WTC11 (cell line): ENCODE measurements around the gene NSFL1C. TPM values are rescaled to one million over a fixed set of nuclear protein-coding genes. Genes with fewer than 3 reads are reported as not detected.
A peak's percentile ranks its signal among the peaks of the same experiment; 100 is the strongest.

Source experiments
- ATAC-seq: fragments of 200-7000 bp; cut with Tn5 transposase; 2 replicates; pipeline ENCODE4 v1.10.0; 2021; ENCODE audit warnings: mild to moderate bottlenecking, moderate library complexity
- CTCF ChIA-PET: fragments of 300-600 bp; sonication (Branson Sonifier 250); formaldehyde crosslinking; loops from one replicate; lab custom pipeline; 2021; ENCODE audit warnings: antibody characterized with exemption; lab: Charles Lee
- POLR2A ChIA-PET: fragments of 350-600 bp; sonication (Branson Sonifier 250); formaldehyde crosslinking; loops from one replicate; lab custom pipeline; 2021; ENCODE audit warnings: antibody characterized with exemption; lab: Charles Lee
- DNase-seq: peaks from one replicate; pipeline ENCODE4 v3.0.0; 2021; ENCODE audit warnings: low spot score
- H3K27ac Mint-ChIP-seq: 2 replicates; pipeline ENCODE4 v1.8.0; 2021; ENCODE audit warnings: mixed read lengths
- H3K27me3 Mint-ChIP-seq: 2 replicates; pipeline ENCODE4 v1.8.0; 2021; ENCODE audit warnings: low read depth, mild to moderate bottlenecking, moderate library complexity, mixed read lengths
- H3K36me3 Mint-ChIP-seq: 2 replicates; pipeline ENCODE4 v1.8.0; 2021; ENCODE audit warnings: mixed read lengths
- H3K4me1 Mint-ChIP-seq: 2 replicates; pipeline ENCODE4 v1.8.0; 2022; ENCODE audit warnings: mixed read lengths
- H3K4me3 Mint-ChIP-seq: 2 replicates; pipeline ENCODE4 v1.8.0; 2021; ENCODE audit warnings: mild to moderate bottlenecking, moderate library complexity, mixed read lengths
- H3K9me3 Mint-ChIP-seq: 2 replicates; pipeline ENCODE4 v1.8.0; 2021; ENCODE audit warnings: mixed read lengths
- AR ChIP-seq: fragments of 250-450 bp; sonication (Bioruptor Pico); IDR thresholded peaks from 2 replicates; pipeline ENCODE4 v1.9.0; 2021; ENCODE audit warnings: mild to moderate bottlenecking
- FOXK1 ChIP-seq: sonication (generic); formaldehyde crosslinking; IDR thresholded peaks from 2 replicates; pipeline ENCODE4 v1.8.0; 2022; ENCODE audit warnings: mild to moderate bottlenecking, moderate library complexity, missing genetic modification reagents
- FOXP4 ChIP-seq: sonication (generic); formaldehyde crosslinking; IDR thresholded peaks from 2 replicates; pipeline ENCODE4 v1.8.0; 2022; ENCODE audit warnings: mild to moderate bottlenecking, missing genetic modification reagents
- GABPB1 ChIP-seq: sonication (generic); formaldehyde crosslinking; IDR thresholded peaks from 2 replicates; pipeline ENCODE4 v1.8.1; 2023; ENCODE audit warnings: mild to moderate bottlenecking, missing genetic modification reagents
- GRHL2 ChIP-seq: fragments of 250-450 bp; sonication (Bioruptor Pico); IDR thresholded peaks from 2 replicates; pipeline ENCODE4 v1.8.0; 2022; ENCODE audit warnings: mild to moderate bottlenecking, moderate library complexity; ENCODE audit not compliant: insufficient replicate concordance, severe bottlenecking
- NFYB ChIP-seq: sonication (generic); formaldehyde crosslinking; conservative IDR thresholded peaks from 2 replicates; pipeline ENCODE4 v1.8.0; 2022; ENCODE audit warnings: low read depth, missing genetic modification reagents
- PRRX2 ChIP-seq: fragments of 250-450 bp; sonication (Bioruptor Pico); IDR thresholded peaks from 2 replicates; pipeline ENCODE4 v1.8.0; 2021; ENCODE audit warnings: mild to moderate bottlenecking
- SP1 ChIP-seq: sonication (generic); formaldehyde crosslinking; conservative IDR thresholded peaks from 2 replicates; pipeline ENCODE4 v1.8.1; 2022; ENCODE audit warnings: missing genetic modification reagents
- TEAD1 ChIP-seq: sonication (generic); formaldehyde crosslinking; IDR thresholded peaks from 2 replicates; pipeline ENCODE4 v1.8.0; 2022; ENCODE audit warnings: mild to moderate bottlenecking, missing genetic modification reagents
- TEAD4 ChIP-seq: sonication (generic); formaldehyde crosslinking; IDR thresholded peaks from 2 replicates; pipeline ENCODE4 v1.8.0; 2022; ENCODE audit warnings: mild to moderate bottlenecking, missing genetic modification reagents
- ZMAT4 ChIP-seq: fragments of 250-450 bp; sonication (Bioruptor Pico); IDR thresholded peaks from 2 replicates; pipeline ENCODE4 v1.9.0; 2021; ENCODE audit warnings: mild to moderate bottlenecking
- ZNF317 ChIP-seq: sonication (generic); formaldehyde crosslinking; IDR thresholded peaks from 2 replicates; pipeline ENCODE4 v1.8.1; 2023; ENCODE audit warnings: low read depth, mild to moderate bottlenecking, moderate library complexity, missing genetic modification reagents, borderline replicate concordance
- ZNF423 ChIP-seq: fragments of 250-450 bp; sonication (Bioruptor Pico); IDR thresholded peaks from 2 replicates; pipeline ENCODE4 v2.1.2; 2022; ENCODE audit warnings: mild to moderate bottlenecking, moderate library complexity
- total RNA-seq: library from RNA; stranded (reverse); gene quantifications from 3 replicates; pipeline ENCODE4 v1.2.3, GENCODE V29; 2021
- TF ChIP-seq, protein P1 (sequence below): sonication (generic); formaldehyde crosslinking; IDR thresholded peaks from 2 replicates; pipeline ENCODE4 v1.8.1; 2023; ENCODE audit warnings: mild to moderate bottlenecking, missing genetic modification reagents
- TF ChIP-seq, protein P2 (sequence below): sonication (generic); formaldehyde crosslinking; IDR thresholded peaks from 2 replicates; pipeline ENCODE4 v1.8.1; 2022; ENCODE audit warnings: mild to moderate bottlenecking, moderate library complexity, missing genetic modification reagents
- TF ChIP-seq, protein P3 (sequence below): fragments of 250-450 bp; sonication (Bioruptor Pico); IDR thresholded peaks from 2 replicates; pipeline ENCODE4 v1.8.0; 2021; ENCODE audit warnings: mild to moderate bottlenecking

The NSFL1C gene
- total RNA-seq, 1 experiment from 2014 or later: 85.5 TPM

GRCh38 chr20:1429143-1429728 lies 37.4 kb downstream of the NSFL1C start (continued):
- TF ChIP-seq GABPB1 (CRISPR knock-in tag) (no peak), GRHL2 (CRISPR knock-in tag) (no peak)

- TF ChIP-seq ZNF423 (CRISPR knock-in tag) (peak; percentile 99), NFYB (CRISPR knock-in tag) (no peak), ZMAT4 (CRISPR knock-in tag) (no peak), SP1 (CRISPR knock-in tag) (peak; percentile 58), ZNF317 (CRISPR knock-in tag) (peak; percentile 78), AR (no peak), TEAD1 (CRISPR knock-in tag) (peak; percentile 82; the same call in 1 of the 2 replicates), PRRX2 (0 out of 2 replicates have a peak, but pooled peaks have one; percentile 65), FOXK1 (CRISPR knock-in tag) (peak; percentile 87), FOXP4 (peak; percentile 39; the same call in 1 of the 2 replicates), TEAD4 (CRISPR knock-in tag) (no peak)
- TF ChIP-seq, protein P1, sequence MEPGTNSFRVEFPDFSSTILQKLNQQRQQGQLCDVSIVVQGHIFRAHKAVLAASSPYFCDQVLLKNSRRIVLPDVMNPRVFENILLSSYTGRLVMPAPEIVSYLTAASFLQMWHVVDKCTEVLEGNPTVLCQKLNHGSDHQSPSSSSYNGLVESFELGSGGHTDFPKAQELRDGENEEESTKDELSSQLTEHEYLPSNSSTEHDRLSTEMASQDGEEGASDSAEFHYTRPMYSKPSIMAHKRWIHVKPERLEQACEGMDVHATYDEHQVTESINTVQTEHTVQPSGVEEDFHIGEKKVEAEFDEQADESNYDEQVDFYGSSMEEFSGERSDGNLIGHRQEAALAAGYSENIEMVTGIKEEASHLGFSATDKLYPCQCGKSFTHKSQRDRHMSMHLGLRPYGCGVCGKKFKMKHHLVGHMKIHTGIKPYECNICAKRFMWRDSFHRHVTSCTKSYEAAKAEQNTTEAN (CRISPR knock-in tag): peak; percentile 56; the same call in 1 of the 2 replicates
- TF ChIP-seq, protein P2, sequence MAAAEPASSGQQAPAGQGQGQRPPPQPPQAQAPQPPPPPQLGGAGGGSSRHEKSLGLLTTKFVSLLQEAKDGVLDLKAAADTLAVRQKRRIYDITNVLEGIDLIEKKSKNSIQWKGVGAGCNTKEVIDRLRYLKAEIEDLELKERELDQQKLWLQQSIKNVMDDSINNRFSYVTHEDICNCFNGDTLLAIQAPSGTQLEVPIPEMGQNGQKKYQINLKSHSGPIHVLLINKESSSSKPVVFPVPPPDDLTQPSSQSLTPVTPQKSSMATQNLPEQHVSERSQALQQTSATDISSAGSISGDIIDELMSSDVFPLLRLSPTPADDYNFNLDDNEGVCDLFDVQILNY (CRISPR knock-in tag): no peak
- TF ChIP-seq, protein P3, sequence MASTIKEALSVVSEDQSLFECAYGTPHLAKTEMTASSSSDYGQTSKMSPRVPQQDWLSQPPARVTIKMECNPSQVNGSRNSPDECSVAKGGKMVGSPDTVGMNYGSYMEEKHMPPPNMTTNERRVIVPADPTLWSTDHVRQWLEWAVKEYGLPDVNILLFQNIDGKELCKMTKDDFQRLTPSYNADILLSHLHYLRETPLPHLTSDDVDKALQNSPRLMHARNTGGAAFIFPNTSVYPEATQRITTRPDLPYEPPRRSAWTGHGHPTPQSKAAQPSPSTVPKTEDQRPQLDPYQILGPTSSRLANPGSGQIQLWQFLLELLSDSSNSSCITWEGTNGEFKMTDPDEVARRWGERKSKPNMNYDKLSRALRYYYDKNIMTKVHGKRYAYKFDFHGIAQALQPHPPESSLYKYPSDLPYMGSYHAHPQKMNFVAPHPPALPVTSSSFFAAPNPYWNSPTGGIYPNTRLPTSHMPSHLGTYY (CRISPR knock-in tag): 0 out of 2 replicates have a peak, but pooled peaks have one; percentile 84
- ATAC-seq: peak; percentile 73
- DNase-seq: peak; percentile 65
Observed at GRCh38 chr20:1427457-1428054, 39.1 kb downstream of the NSFL1C start.

More at GRCh38 chr20:1427457-1428054, 39.1 kb downstream of the NSFL1C start:
- ChIA-PET POLR2A (no interaction called here), CTCF (interaction anchor here (0.8 to 2.4 kb wide), 8 partner anchors 10 to 350 kb away, joined by 3 to 23 read pairs (median 4); partner anchors contain the start of gene NSFL1C)
- H3K27me3 Mint-ChIP-seq: no peaks in the 10 kb centered on the region
- H3K9me3 Mint-ChIP-seq: peaks cover 22% of the 10 kb centered on the region
- peaks cover 13% of the 10 kb centered on the region for H3K36me3 Mint-ChIP-seq
- 0 out of 2 replicates have a peak overlapping the region, but pooled peaks have one; percentile 1 for H3K4me3 Mint-ChIP-seq
- peaks cover 71% of the 10 kb centered on the region for H3K4me1 Mint-ChIP-seq
- peak overlapping the region; percentile 92 for H3K27ac Mint-ChIP-seq
